Endodermal cell (in vitro differentiated cells): ENCODE measurements around the gene MTUS2. TPM values are rescaled to one million over a fixed set of nuclear protein-coding genes. Genes with fewer than 3 reads are reported as not detected.

Source experiments
- DNase-seq: peaks from one replicate; pipeline ENCODE4 v3.0.0-alpha.2; 2017
- H3K27ac ChIP-seq: 2 replicates; pipeline ENCODE4 v1.5.1; 2013; ENCODE audit warnings: mild to moderate bottlenecking, low read depth, low read length, moderate library complexity
- H3K27me3 ChIP-seq: 2 replicates; pipeline ENCODE4 v1.6.1; 2013; ENCODE audit warnings: mild to moderate bottlenecking, low read length, moderate library complexity; ENCODE audit not compliant: insufficient read depth, control insufficient read depth, poor library complexity, severe bottlenecking
- H3K36me3 ChIP-seq: 2 replicates; pipeline ENCODE4 v1.7.0; 2013; ENCODE audit warnings: mild to moderate bottlenecking, low read length, moderate library complexity; ENCODE audit not compliant: control insufficient read depth, insufficient read depth
- H3K4me1 ChIP-seq: one replicate; pipeline ENCODE4 v1.7.0; 2013; ENCODE audit warnings: low read length; ENCODE audit not compliant: control insufficient read depth, insufficient read depth
- H3K4me3 ChIP-seq: 2 replicates; pipeline ENCODE4 v1.5.1; 2013; ENCODE audit warnings: mild to moderate bottlenecking, low read length, moderate library complexity
- H3K9ac ChIP-seq: 2 replicates; pipeline ENCODE4 v1.6.1; 2013; ENCODE audit warnings: mild to moderate bottlenecking, low read length, moderate library complexity; ENCODE audit not compliant: poor library complexity, severe bottlenecking; ENCODE audit errors: extremely low read depth
- H3K9me3 ChIP-seq: 2 replicates; pipeline ENCODE4 v1.6.1; 2013; ENCODE audit warnings: mild to moderate bottlenecking, low read length, moderate library complexity; ENCODE audit not compliant: control insufficient read depth
- H3K27ac Mint-ChIP-seq: 2 replicates; pipeline ENCODE4 v1.8.0; 2020; ENCODE audit warnings: mixed read lengths
- H3K27me3 Mint-ChIP-seq: 2 replicates; pipeline ENCODE4 v1.8.0; 2021; ENCODE audit warnings: mild to moderate bottlenecking, mixed read lengths; ENCODE audit not compliant: insufficient read depth
- H3K36me3 Mint-ChIP-seq: 2 replicates; pipeline ENCODE4 v1.8.0; 2020; ENCODE audit warnings: low read depth, mixed read lengths
- H3K4me1 Mint-ChIP-seq: 2 replicates; pipeline ENCODE4 v1.8.0; 2020; ENCODE audit warnings: mixed read lengths
- H3K4me3 Mint-ChIP-seq: 2 replicates; pipeline ENCODE4 v1.8.0; 2020; ENCODE audit warnings: mild to moderate bottlenecking, moderate library complexity, mixed read lengths
- H3K9me3 Mint-ChIP-seq: 2 replicates; pipeline ENCODE4 v1.8.0; 2020; ENCODE audit warnings: mild to moderate bottlenecking, mixed read lengths
- WGBS, 2 experiments: methylation state at CpG; one replicate each; pipeline versions ENCODE4 v1.1.5 to v1.1.7; 2013; ENCODE audit warnings: missing lambda C conversion rate in 2 of 2, mixed read lengths in 1 of 2; ENCODE audit not compliant: insufficient coverage in 1 of 2, insufficient read length in 1 of 2; 5-methylcytosine and 5-hydroxymethylcytosine counted together
- total RNA-seq, 2 donors: library from RNA; stranded (reverse); fragmentation: NEBNext Ultra II Directional in 1 of 2; extraction: Animal tissue kit (Norgen Biotek cat#: 25700) in 1 of 2; gene quantifications; 2 replicates in 1 of 2; 3 replicates in 1 of 2; pipeline ENCODE4 v1.2.1, GENCODE V29; 2021
- TF ChIP-seq, protein P1 (sequence below): fragments of 200-600 bp; sonication (generic); conservative IDR thresholded peaks from 2 replicates; pipeline ENCODE4 v1.5.0; 2021; ENCODE audit warnings: antibody characterized with exemption, mild to moderate bottlenecking

The MTUS2 gene
- total RNA-seq, 2 donors from 2014 or later, result 1.2 to 1.3 TPM

DNA sequence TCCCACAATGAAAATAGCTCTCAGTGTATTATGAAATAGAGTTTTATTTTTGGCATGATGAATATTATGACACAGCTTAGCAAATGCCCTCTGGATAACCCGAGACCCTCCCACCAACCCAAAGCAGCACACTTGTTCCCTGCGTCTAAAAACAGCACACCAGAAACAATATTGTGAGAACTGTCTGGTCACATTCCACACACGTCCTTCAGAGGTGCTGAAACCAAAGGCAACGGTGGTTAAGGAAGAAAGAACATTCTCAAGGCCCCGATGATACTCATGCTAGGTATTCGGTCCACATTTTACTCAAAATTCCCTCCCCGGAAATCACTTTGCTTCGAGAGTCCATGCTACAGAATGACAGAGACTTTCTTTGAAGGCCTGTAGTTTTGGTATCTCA is 618.6 kb downstream of the MTUS2 start:
- no peaks in the 10 kb centered on the region for H3K36me3 ChIP-seq
- H3K27ac Mint-ChIP-seq, result no peak overlapping the region
- TF ChIP-seq, protein P1, sequence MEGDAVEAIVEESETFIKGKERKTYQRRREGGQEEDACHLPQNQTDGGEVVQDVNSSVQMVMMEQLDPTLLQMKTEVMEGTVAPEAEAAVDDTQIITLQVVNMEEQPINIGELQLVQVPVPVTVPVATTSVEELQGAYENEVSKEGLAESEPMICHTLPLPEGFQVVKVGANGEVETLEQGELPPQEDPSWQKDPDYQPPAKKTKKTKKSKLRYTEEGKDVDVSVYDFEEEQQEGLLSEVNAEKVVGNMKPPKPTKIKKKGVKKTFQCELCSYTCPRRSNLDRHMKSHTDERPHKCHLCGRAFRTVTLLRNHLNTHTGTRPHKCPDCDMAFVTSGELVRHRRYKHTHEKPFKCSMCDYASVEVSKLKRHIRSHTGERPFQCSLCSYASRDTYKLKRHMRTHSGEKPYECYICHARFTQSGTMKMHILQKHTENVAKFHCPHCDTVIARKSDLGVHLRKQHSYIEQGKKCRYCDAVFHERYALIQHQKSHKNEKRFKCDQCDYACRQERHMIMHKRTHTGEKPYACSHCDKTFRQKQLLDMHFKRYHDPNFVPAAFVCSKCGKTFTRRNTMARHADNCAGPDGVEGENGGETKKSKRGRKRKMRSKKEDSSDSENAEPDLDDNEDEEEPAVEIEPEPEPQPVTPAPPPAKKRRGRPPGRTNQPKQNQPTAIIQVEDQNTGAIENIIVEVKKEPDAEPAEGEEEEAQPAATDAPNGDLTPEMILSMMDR, result no peak
- no peaks in the 10 kb centered on the region for H3K27me3 ChIP-seq
- H3K27ac ChIP-seq, result no peak overlapping the region
- no peaks in the 10 kb centered on the region for H3K9me3 Mint-ChIP-seq
- no peaks in the 10 kb centered on the region for H3K36me3 Mint-ChIP-seq
- H3K27me3 Mint-ChIP-seq, result peaks cover 4% of the 10 kb centered on the region
- H3K4me3 ChIP-seq, result no peak overlapping the region
- no peaks in the 10 kb centered on the region for H3K4me1 ChIP-seq
- H3K4me3 Mint-ChIP-seq, result no peak overlapping the region
- no peak for DNase-seq
- no peaks in the 10 kb centered on the region for H3K9me3 ChIP-seq
- H3K4me1 Mint-ChIP-seq, result no peaks in the 10 kb centered on the region
- 77 to 83% methylated on average over 4 to 8 of the region's 8 CpGs for WGBS, 2 experiments
- H3K9ac ChIP-seq, result no peak overlapping the region

- 82 to 86% methylated on average over 8 to 9 of the region's 10 CpGs for WGBS, 2 experiments
- TF ChIP-seq, protein P1, result no peak
- H3K9me3 ChIP-seq, result no peaks in the 10 kb centered on the region
- H3K9ac ChIP-seq, result no peak overlapping the region
- H3K27ac ChIP-seq, result no peak overlapping the region
- no peaks in the 10 kb centered on the region for H3K27me3 ChIP-seq
- Mint-ChIP-seq H3K9me3 (no peaks in the 10 kb centered on the region), H3K27me3 (peaks cover 4% of the 10 kb centered on the region), H3K4me3 (no peak overlapping the region), H3K27ac (no peak overlapping the region), H3K36me3 (no peaks in the 10 kb centered on the region), H3K4me1 (peaks cover 2% of the 10 kb centered on the region)
- no peak overlapping the region for H3K4me3 ChIP-seq
- H3K36me3 ChIP-seq, result no peaks in the 10 kb centered on the region
- DNase-seq, result no peak
- no peaks in the 10 kb centered on the region for H3K4me1 ChIP-seq
Observed at GRCh38 chr13:29439601-29440388, 619.7 kb downstream of the MTUS2 start.

DNA sequence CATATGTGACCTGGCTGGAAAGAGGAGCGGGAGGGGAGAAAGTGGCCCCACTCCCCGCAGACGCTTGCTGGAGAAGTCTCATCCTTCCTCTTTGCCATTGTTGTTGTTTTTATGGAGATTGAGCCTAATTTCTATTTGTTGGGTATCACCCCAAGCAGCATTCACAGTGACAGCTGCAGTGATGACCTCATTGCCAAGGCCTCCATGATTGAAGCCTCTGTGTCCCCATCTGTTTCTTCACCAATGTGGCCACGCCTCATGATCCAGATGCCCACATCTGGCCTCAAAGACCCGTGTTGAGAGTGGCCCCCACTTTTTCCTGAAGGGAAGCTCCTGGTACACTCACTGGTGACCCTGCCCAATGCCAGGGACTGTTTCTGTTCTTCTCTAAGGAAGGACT is 621.2 kb downstream of the MTUS2 start:
- Mint-ChIP-seq H3K36me3 (no peaks in the 10 kb centered on the region), H3K4me1 (peaks cover 2% of the 10 kb centered on the region), H3K27ac (no peak overlapping the region), H3K27me3 (no peaks in the 10 kb centered on the region), H3K9me3 (no peaks in the 10 kb centered on the region), H3K4me3 (no peak overlapping the region)
- H3K36me3 ChIP-seq, result no peaks in the 10 kb centered on the region
- no peaks in the 10 kb centered on the region for H3K9me3 ChIP-seq
- no peak overlapping the region for H3K9ac ChIP-seq
- no peak overlapping the region for H3K4me3 ChIP-seq
- WGBS, 2 experiments, result 75 to 92% methylated on average over 4 to 5 of the region's 5 CpGs
- no peak overlapping the region for H3K27ac ChIP-seq
- no peaks in the 10 kb centered on the region for H3K27me3 ChIP-seq
- TF ChIP-seq, protein P1, result no peak
- no peaks in the 10 kb centered on the region for H3K4me1 ChIP-seq
- no peak for DNase-seq
